Activated CD8-positive, alpha-beta T cell treated with anti-CD3 and anti-CD28 coated beads, Interleukin-2, amount 10 ng/mL, durations not matched to agents 7 days and 5 days (primary cell): Measurements from ENCODE around the gene CHCHD3. TPM values are rescaled to one million over a fixed set of nuclear protein-coding genes. Genes with fewer than 3 reads are reported as not detected.

Experiments used
- ATAC-seq: fragments of 150-1000 bp; cut with Tn5 transposase; one replicate; pipeline ENCODE4 v1.10.0; 2021; ENCODE audit warnings: moderate library complexity
- CTCF ChIA-PET: fragments of 350-600 bp; sonication (Branson Sonifier 250); formaldehyde crosslinking; loops from one replicate; lab custom pipeline; 2021; ENCODE audit warnings: antibody characterized with exemption; lab: Charles Lee
- POLR2A ChIA-PET: fragments of 350-600 bp; sonication (Branson Sonifier 250); formaldehyde crosslinking; loops from one replicate; lab custom pipeline; 2021; ENCODE audit warnings: antibody characterized with exemption; lab: Charles Lee
- DNase-seq: peaks from one replicate; pipeline ENCODE4 v3.0.0-alpha.2; 2020
- H3K27ac Mint-ChIP-seq: one replicate; pipeline ENCODE4 v1.8.0; 2021; ENCODE audit warnings: mild to moderate bottlenecking, mixed read lengths
- H3K27me3 Mint-ChIP-seq: one replicate; pipeline ENCODE4 v1.8.0; 2021; ENCODE audit warnings: low read depth, mixed read lengths
- H3K36me3 Mint-ChIP-seq: one replicate; pipeline ENCODE4 v1.8.0; 2021; ENCODE audit warnings: low read depth, mixed read lengths
- H3K4me1 Mint-ChIP-seq: one replicate; pipeline ENCODE4 v1.8.0; 2021; ENCODE audit warnings: low read depth, mixed read lengths
- H3K4me3 Mint-ChIP-seq: one replicate; pipeline ENCODE4 v1.8.0; 2021; ENCODE audit warnings: mild to moderate bottlenecking, mixed read lengths
- H3K9me3 Mint-ChIP-seq: one replicate; pipeline ENCODE4 v1.8.0; 2022; ENCODE audit warnings: mixed read lengths; ENCODE audit not compliant: insufficient read depth
- total RNA-seq, 2 experiments: library from RNA; stranded (reverse); gene quantifications; one replicate each; pipeline ENCODE4 v1.2.3, GENCODE V29; 2021

The CHCHD3 gene
- total RNA-seq, 2 experiments from 2014 or later = 60.1 to 62.5 TPM

DNA sequence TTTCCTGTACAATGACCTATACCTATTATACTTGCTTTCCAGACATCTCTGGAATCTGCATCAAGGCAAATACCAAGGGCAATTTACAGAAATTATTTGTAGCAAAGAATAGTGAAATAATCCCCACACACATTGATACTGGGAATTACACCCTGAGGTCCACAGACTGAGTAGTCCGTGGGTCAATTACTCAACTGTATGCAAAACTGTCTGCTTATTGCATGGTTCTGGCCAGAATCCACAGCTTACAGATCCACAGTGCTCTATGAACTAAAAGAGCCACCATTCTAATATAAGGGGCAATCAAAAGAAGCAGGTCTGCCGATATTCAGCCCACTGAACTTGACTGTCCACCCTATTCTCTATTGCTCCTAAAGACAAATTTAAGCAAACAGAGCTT lies 5.7 kb downstream of the CHCHD3 start:
- no peaks in the 10 kb centered on the region for H3K9me3 Mint-ChIP-seq
- ATAC-seq = no peak
- H3K4me1 Mint-ChIP-seq = peaks cover 18% of the 10 kb centered on the region
- no peak for DNase-seq
- H3K4me3 Mint-ChIP-seq = no peak overlapping the region
- ChIA-PET CTCF (no interaction called here), POLR2A (no interaction called here)
- peaks cover 19% of the 10 kb centered on the region for H3K36me3 Mint-ChIP-seq
- no peak overlapping the region for H3K27ac Mint-ChIP-seq
- no peaks in the 10 kb centered on the region for H3K27me3 Mint-ChIP-seq

GRCh38 chr7:133071506-133071905 lies 10.4 kb downstream of the CHCHD3 start:
- Mint-ChIP-seq H3K36me3 (peaks cover 30% of the 10 kb centered on the region), H3K27ac (no peak overlapping the region), H3K4me1 (no peaks in the 10 kb centered on the region), H3K4me3 (no peak overlapping the region), H3K27me3 (no peaks in the 10 kb centered on the region), H3K9me3 (no peaks in the 10 kb centered on the region)
- DNase-seq = no peak
- ATAC-seq = no peak
- ChIA-PET POLR2A (interaction anchor here (0.6 kb wide), 1 partner anchor 157 kb away, joined by 3 read pairs; no protein-coding TSS in a partner anchor), CTCF (no interaction called here)

DNA sequence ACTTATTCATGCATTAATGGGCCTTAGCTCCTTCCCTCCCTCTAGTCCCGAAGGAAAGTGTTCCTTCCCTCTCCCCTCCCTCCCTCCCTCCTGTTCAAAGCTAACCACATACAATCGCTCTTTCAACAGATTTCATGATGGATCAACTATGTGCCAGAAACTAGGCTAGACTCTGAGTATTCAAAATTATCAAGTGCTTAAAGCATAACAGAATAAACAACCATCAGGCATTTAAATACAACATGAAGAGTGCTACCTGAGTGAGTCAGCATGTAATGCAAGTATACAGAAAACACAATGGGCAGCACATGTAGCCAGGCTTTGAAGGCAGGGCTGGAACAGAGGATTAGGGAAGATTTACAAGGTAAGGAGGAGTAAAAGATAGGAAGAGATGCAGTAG lies 11.3 kb downstream of the CHCHD3 start:
- peaks cover 29% of the 10 kb centered on the region for H3K36me3 Mint-ChIP-seq
- H3K9me3 Mint-ChIP-seq = no peaks in the 10 kb centered on the region
- H3K27ac Mint-ChIP-seq = no peak overlapping the region
- H3K4me3 Mint-ChIP-seq = no peak overlapping the region
- no peaks in the 10 kb centered on the region for H3K27me3 Mint-ChIP-seq
- POLR2A ChIA-PET = no interaction called here
- CTCF ChIA-PET = no interaction called here
- no peaks in the 10 kb centered on the region for H3K4me1 Mint-ChIP-seq
- DNase-seq (no peak), ATAC-seq (no peak)

- CTCF ChIA-PET = no interaction called here
- Mint-ChIP-seq H3K9me3 (no peaks in the 10 kb centered on the region), H3K4me1 (no peaks in the 10 kb centered on the region), H3K4me3 (no peak overlapping the region), H3K27me3 (no peaks in the 10 kb centered on the region), H3K36me3 (peaks cover 27% of the 10 kb centered on the region), H3K27ac (no peak overlapping the region)
- DNase-seq (no peak), ATAC-seq (no peak)
- POLR2A ChIA-PET = interaction anchor here (1.4 kb wide), 1 partner anchor 17 kb away, joined by 3 read pairs; the partner anchor contains the start of gene CHCHD3
Observed at GRCh38 chr7:133065301-133065700, 16.6 kb downstream of the CHCHD3 start.

DNA sequence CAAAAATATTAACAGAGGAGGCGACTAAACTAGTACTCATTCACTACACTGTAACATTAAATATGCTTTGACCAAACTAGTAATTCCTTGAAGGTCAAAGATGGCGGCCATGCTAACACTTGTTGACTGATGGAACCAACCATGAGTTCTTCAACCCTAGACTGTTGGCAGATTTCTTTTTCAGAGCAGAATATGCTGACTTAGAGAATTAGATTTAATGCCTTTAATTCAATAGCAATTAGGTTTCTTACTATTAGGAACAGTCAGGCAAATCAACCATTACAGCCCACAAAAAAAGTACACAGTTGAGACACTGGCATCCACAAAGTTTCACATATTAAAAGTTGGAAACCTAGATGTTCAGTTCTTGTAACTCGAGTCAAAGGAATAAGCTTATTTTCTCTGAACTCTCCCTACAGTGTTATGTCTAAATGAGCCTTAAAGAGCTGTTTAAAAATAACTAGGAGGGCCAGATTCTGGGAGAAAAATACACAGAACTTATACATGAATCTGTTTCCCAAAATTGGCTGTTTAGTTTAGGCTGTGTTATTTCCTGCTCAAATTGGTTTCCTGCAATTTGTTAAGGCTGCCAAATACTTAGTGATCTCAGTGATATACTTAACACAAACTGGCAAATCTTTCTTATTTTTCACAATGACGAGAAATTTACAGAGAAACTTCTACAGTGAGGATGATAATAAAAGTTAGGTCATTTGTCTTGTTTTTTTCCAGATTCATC lies 17.6 kb downstream of the CHCHD3 start:
- Mint-ChIP-seq H3K4me3 (no peak overlapping the region), H3K4me1 (no peaks in the 10 kb centered on the region), H3K9me3 (no peaks in the 10 kb centered on the region), H3K27ac (no peak overlapping the region), H3K36me3 (peaks cover 27% of the 10 kb centered on the region), H3K27me3 (no peaks in the 10 kb centered on the region)
- DNase-seq (no peak), ATAC-seq (no peak)
- ChIA-PET POLR2A (no interaction called here), CTCF (no interaction called here)

DNA sequence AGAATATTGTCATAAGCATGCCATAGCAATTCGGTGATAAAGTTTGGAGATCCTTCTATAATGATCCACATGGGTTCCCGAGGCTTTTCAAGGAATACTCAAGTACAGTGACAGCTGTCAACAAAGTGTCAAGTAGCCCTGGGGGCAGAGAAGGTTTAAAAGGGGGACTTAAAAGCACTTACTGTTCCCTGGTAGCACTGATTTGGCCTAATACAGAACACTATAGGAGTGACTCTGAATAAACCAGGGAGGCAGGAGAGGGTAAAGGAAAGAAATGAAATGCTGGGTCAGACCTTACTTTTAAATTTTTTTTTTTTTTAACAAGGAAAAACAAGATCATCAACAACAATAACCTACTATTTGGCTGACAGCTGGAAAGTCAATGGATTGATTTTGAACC lies 20.1 kb downstream of the CHCHD3 start:
- Mint-ChIP-seq H3K4me3 (no peak overlapping the region), H3K9me3 (no peaks in the 10 kb centered on the region), H3K4me1 (no peaks in the 10 kb centered on the region), H3K36me3 (peaks cover 8% of the 10 kb centered on the region), H3K27ac (no peak overlapping the region), H3K27me3 (no peaks in the 10 kb centered on the region)
- DNase-seq = no peak
- no peak for ATAC-seq
- POLR2A ChIA-PET = no interaction called here
- CTCF ChIA-PET = no interaction called here

- ChIA-PET CTCF (no interaction called here), POLR2A (no interaction called here)
- Mint-ChIP-seq H3K27me3 (no peaks in the 10 kb centered on the region), H3K36me3 (peaks cover 4% of the 10 kb centered on the region), H3K4me3 (no peak overlapping the region), H3K9me3 (no peaks in the 10 kb centered on the region), H3K27ac (no peak overlapping the region), H3K4me1 (no peaks in the 10 kb centered on the region)
- DNase-seq (no peak), ATAC-seq (no peak)
Observed at GRCh38 chr7:133061357-133061756, 20.5 kb downstream of the CHCHD3 start.

- H3K27ac Mint-ChIP-seq = no peak overlapping the region
- ATAC-seq (no peak), DNase-seq (no peak)
- no peaks in the 10 kb centered on the region for H3K9me3 Mint-ChIP-seq
- H3K27me3 Mint-ChIP-seq = no peaks in the 10 kb centered on the region
- no peak overlapping the region for H3K4me3 Mint-ChIP-seq
- H3K36me3 Mint-ChIP-seq = peaks cover 4% of the 10 kb centered on the region
- ChIA-PET CTCF (no interaction called here), POLR2A (no interaction called here)
- H3K4me1 Mint-ChIP-seq = no peaks in the 10 kb centered on the region
Observed at GRCh38 chr7:133060004-133060403, 21.9 kb downstream of the CHCHD3 start.

DNA sequence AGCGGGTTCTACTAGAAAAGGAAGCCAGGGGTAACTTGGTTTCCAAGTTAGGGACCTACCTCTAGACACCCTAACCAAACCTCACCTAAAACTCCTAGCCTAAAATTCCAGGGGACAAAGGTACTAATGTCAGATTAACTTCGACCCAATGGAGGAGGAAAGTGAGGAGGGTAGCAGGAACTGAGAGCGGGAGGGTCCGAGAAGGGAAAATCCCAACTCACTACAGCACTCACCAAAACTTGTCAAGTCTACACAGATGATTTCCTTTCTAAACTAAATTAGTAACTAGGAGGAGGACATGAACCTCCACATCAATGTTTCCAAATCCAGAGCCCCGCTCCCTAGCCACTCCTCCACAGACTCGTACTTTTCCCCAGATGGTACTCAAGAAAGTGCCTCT lies 22.6 kb downstream of the CHCHD3 start:
- no peak for ATAC-seq
- POLR2A ChIA-PET = no interaction called here
- H3K4me3 Mint-ChIP-seq = no peak overlapping the region

DNA sequence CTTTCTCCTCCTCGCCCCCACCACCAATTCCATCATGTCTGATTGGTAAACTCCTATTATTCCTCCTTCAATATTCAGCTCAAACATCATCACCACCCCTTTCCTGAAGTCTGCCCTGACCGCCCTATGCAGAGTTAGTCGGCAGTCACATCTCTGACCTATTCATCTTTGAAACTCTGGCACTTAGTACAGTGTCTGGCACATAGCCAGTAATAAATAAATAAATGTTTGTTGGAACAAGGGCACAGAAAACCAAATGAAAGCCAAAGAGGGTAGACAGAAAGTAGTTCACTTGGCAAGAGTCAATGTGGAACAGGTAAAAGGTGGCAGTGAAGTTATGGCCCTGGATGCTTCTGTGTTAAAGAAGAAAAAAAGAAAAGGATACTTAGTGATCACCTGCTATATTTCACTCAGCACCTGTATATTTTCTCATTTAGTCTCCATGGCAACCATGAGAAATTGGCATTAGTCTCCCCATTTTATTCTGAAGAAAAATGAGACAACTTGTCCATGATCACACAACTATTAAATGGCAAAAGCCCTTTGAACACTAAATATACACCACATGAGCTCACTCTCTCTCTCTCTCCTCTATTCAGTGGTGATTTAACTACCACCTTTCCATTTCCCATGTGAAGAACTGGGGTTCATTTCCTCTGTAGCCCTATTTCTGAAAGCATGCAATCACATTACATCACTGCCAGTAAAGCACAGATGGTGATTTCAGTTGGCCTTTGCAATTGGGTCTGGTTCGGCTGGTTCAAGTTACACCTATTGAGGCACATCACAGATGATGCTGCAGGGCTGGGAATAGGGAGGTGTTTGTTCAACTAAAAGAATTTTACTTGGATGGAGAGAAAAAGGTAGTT lies 25.3 kb downstream of the CHCHD3 start:
- H3K9me3 Mint-ChIP-seq = no peaks in the 10 kb centered on the region
- peaks cover 1% of the 10 kb centered on the region for H3K36me3 Mint-ChIP-seq
- no peaks in the 10 kb centered on the region for H3K27me3 Mint-ChIP-seq
- ChIA-PET CTCF (no interaction called here), POLR2A (no interaction called here)
- no peak for ATAC-seq
- no peak for DNase-seq
- no peak overlapping the region for H3K27ac Mint-ChIP-seq
- H3K4me1 Mint-ChIP-seq = peaks cover 4% of the 10 kb centered on the region
- H3K4me3 Mint-ChIP-seq = no peak overlapping the region

More for the DNA sequence above, 22.6 kb downstream of the CHCHD3 start:
- CTCF ChIA-PET = no interaction called here
- no peak overlapping the region for H3K27ac Mint-ChIP-seq
- DNase-seq = no peak
- no peaks in the 10 kb centered on the region for H3K27me3 Mint-ChIP-seq
- H3K36me3 Mint-ChIP-seq = peaks cover 4% of the 10 kb centered on the region
- no peaks in the 10 kb centered on the region for H3K4me1 Mint-ChIP-seq
- no peaks in the 10 kb centered on the region for H3K9me3 Mint-ChIP-seq

GRCh38 chr7:133054162-133054840 lies 27.6 kb downstream of the CHCHD3 start:
- ATAC-seq = no peak

More at GRCh38 chr7:133054162-133054840, 27.6 kb downstream of the CHCHD3 start:
- ChIA-PET POLR2A (no interaction called here), CTCF (no interaction called here)
- Mint-ChIP-seq H3K9me3 (no peaks in the 10 kb centered on the region), H3K36me3 (no peaks in the 10 kb centered on the region), H3K4me3 (no peak overlapping the region), H3K27ac (no peak overlapping the region), H3K27me3 (no peaks in the 10 kb centered on the region), H3K4me1 (peaks cover 4% of the 10 kb centered on the region)
- DNase-seq = no peak
